ENCODE results near the gene RAPGEF6.
"Not testable (repeated sequence)": the region's sequence is repeated elsewhere in the genome, so short reads cannot be mapped to it uniquely, and the experiment has no call there.

The RAPGEF6 gene

DNA sequence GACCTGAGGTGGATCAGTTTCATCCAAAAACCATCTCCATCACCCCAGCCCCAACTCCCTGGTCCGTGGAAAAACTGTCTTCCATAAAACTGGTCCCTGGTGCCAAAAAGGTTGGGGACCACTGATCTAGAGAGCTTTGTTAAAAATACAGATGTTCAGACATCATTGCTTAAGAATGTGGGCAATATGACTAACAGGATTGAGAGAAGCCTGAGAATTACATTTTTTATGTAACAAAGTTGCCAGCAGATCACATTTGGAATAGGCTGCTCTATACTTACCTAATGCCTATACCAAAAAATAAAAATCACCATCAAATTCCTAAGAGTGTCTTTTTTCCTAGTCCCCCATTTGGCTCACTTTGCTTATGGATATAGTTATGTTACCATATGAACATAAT lies 143.3 kb downstream of the RAPGEF6 start:
- DNase-seq = no peak

- DNase-seq = no peak
These were observed 146.6 kb downstream of the RAPGEF6 start for GRCh38 chr5:131488463-131488862.

GRCh38 chr5:131487371-131487770 lies 147.7 kb downstream of the RAPGEF6 start:
- not testable (repeated sequence) for DNase-seq

DNA sequence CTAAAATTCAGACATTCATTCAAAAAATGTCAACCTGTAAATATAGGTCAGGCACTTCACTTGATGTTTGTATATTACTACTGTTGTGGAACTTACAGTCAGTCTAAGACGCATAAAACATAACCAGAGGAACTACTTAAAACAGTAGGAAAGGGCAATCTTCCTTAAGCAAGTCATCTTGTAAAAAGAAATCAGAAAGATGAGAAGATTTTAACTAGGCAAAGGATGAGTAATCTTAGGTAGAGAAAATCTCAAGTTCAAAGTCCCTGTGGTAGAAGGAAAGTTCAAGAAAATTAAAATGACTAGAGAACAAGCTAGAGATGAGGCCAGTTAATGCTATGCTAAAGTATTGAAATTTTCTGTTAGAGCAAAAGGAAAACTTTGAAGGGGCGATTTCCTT lies 152.4 kb downstream of the RAPGEF6 start:
- DNase-seq = no peak

- no peak for DNase-seq
These were observed 153.5 kb downstream of the RAPGEF6 start for GRCh38 chr5:131481569-131481968.

- no peak for DNase-seq
These were observed 159.5 kb downstream of the RAPGEF6 start for GRCh38 chr5:131475541-131475941.

- DNase-seq = no peak
These were observed 161.3 kb downstream of the RAPGEF6 start for GRCh38 chr5:131473731-131474130.

DNA sequence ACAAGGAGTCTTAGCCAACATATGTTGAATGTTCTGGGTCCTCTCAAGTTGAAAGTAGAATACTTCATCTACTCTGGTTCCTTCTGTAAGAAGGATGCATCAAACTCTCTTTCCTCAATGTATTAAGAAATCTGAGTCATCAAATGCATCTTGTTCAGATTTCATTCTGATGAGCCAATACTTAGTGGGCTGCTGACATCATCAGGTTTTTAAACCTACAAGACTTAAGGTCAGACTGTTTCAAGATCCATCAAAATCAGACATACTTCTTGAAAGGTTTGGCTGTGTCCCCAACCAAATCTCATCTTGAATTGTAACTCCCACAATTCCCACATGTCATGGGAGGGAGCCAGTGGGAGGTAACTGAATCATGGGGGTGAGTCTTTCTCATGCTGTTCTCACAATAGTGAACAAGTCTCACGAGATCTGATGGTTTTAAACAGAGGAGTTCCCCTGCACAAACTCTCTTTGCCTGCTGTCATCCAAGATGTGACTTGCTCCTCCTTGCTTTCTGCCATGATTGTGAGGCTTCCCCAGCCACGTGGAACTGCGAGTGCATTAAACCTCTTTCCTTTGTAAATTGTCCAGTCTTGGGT lies 168.8 kb downstream of the RAPGEF6 start:
- DNase-seq = no peak

DNA sequence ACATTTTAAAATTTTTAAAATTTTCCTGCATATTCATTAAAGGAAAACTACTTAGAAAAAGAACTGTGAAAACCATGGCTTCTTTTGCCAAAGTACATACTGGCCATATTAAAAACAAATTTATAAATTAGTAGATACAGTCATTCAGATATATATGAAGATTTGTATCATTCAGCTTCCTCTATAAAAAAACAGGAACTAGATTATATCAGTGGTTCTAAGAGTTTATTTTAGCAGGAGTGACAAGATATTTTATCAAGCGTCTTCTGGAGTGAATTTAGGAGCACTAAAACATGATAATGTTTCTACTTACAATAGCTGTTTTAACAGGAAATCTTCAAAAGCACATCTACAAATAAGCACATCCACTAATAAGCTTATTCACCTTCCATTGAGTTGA lies 171.4 kb downstream of the RAPGEF6 start:
- DNase-seq = no peak

DNA sequence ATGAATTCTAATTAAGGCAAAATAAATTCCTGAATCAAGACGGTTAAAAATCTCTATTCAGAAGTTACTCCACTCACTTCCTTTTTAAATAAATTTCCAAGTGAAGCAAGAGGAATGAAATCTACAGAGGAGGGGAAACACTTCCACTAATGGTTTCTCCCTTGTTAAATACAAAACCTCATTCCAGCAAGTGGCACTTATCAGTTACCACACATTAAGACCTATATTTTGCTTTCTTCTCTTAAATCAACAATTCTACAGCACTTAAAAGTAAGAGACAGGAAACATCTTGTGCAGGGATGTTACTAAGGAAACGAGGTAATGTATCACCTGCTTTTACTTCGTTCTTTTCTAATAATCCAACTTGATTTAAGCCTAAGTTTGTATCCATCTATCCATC lies 172.6 kb downstream of the RAPGEF6 start:
- no peak for DNase-seq

DNA sequence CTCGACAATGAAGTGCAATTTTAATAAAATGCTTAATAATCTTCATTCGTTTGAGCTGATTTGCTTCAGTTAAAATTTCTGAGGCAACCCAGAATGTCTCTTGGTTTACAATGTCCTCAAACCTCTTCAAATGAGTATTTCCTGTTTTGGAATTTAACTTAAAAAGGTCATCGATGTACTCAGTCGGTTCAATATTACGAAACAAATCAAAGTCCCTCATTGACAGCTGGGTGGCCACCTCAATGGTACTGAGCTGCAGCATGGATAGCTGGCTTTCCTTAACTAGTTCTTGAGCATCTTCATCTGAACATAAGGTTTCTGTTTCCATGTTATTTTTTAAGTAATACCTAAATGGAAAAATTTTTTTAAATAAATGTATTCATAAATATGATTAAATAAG lies 173.3 kb downstream of the RAPGEF6 start:
- no peak for DNase-seq

DNA sequence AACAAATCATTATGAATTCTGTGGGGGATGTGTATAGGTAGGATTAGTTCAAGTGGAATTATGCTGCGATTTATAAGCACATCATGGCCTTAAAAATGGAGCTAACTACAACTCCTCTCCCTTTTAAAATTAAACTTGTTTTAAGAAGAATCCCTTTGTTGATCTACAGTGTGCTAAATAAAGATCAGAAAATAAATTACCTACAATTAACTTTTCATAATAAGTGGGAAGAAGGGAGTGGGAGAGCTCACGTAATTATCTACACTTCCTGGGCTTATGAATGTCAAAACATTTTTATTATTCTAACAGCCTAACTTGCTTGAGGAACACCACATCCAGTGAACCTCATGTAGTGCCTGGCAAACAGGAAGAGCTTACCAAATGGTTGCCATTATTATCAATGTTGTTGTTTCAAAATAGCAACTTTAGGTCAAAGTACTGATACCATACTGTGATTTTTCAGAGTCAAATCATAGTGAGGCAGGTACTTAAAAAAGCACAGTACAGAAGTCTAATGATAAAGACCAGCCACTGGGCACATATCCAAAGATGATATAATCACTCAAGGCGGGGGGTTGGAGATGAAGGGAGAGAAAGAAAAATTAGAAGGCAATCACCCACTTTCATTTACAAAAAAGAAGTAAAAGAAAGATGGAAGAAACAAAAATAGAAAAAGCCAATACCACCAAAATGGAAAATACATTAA lies 174.0 kb downstream of the RAPGEF6 start:
- DNase-seq = no peak

DNA sequence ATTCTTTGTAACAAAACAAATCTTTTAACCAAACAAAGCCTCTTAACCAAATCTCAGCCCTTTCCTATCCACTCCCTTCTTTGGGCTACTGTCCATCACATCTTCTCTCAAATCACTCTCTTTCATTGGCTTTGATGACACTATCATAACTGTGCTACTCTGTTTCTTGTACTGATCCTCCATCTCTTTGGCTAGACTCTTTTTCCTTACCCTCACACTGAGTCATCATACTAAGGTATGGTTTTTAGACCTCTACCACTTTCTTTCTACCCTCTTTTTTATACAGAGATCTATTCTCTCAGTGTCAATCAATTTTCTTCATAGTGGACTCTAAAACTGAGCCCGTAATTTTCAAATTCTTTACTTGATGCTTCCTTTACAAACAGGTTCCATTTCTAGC lies 174.9 kb downstream of the RAPGEF6 start:
- DNase-seq = no peak

DNA sequence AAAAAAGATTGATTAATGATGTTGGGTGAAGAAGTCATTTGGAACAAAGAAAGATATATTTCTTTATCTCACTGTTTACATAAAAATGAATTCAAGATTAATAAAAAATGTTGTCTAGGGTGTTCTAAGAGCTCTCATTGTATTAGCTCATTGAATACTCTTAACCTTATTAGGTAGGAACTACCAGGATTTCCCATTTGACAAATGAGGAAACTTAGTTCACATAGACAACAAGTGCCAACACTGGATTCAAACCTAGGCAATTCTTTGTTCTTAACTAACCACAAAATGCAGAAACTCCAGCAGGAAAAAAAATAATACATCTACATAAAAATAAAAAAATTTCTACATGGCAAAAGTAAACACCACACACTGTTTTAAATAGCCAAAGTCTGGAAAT lies 175.8 kb downstream of the RAPGEF6 start:
- DNase-seq = no peak

- DNase-seq = no peak
These were observed 177.8 kb downstream of the RAPGEF6 start for GRCh38 chr5:131457193-131457592.

DNA sequence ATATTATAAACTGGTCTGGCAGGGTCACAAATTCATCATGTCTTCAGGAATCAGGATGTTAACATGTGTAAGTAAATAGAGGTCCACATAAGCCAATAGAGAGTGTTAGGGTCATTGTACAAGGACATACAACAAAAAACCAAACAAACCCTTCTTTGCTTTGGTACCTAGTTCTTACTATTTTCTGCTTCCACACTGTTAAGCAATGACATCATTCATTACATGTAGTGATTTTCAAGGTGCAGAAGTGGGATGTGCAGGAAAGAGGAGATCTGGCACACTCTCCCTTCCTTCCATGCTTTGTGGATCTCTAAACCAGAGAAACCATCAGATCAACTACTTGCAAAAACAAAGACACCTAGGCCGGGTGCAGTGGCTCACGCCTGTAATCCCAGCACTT lies 184.1 kb downstream of the RAPGEF6 start:
- no peak for DNase-seq

- no peak for DNase-seq
These were observed 193.8 kb downstream of the RAPGEF6 start for GRCh38 chr5:131441184-131441583.

DNA sequence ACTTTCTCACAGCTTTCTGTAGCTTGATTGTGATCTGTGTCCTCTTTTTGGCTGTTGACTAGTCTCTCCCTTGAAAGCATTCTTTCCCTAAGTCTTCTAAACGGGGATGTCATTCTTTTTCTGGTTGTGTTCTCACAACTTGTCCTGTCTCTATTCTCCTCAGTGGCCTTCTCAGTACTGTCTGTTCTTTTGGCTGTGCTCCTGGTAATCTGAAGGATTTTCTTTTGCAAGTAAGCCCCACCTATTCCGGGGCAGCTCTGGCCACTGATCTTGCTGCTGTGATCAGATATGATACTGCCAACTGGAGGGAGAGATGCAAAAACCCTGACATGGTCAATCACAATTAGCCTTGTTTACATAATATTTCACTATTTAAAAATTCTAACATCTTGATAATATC lies 198.9 kb downstream of the RAPGEF6 start:
- DNase-seq = no peak

- DNase-seq = no peak
These were observed 201.9 kb downstream of the RAPGEF6 start for GRCh38 chr5:131433109-131433508.

DNA sequence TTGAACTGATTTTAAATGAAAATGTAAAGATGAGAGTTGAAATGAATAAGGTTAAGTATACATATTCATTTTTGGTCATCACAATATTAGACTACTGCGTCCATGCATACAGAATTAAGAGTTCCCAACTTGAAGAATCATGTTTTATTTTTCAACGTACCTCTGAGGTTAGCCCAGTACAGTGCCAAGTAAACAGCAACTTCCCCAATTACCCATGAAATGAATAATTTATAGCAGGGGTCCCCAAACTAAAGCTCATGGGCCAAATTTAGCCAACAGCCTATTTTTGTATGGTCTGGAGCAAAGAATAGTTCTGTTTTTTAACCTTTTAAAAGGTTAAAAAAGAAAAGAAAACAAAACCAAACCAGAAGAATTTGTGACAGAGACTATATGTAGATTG lies 203.2 kb downstream of the RAPGEF6 start:
- no peak for DNase-seq

- no peak for DNase-seq
These were observed 204.2 kb downstream of the RAPGEF6 start for GRCh38 chr5:131430794-131431193.

DNA sequence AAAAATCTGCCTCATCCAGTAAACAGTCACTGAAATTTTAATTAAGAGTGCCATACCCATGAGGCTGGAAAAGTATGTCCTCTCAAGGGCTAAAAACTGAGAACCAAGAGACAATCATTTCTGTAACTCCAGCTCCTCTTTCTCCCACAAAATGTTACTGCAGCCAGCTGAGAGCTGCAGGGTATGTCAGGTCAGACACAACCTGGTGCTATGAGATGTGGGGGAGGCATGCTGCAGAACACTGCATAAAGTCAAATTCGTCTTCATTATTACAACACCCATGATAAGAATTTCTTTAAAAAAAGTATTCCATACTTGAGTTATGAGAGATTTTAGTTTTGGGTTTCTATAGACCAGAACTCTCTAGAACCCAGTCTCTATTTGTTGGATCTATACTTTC lies 209.0 kb downstream of the RAPGEF6 start:
- no peak for DNase-seq

DNA sequence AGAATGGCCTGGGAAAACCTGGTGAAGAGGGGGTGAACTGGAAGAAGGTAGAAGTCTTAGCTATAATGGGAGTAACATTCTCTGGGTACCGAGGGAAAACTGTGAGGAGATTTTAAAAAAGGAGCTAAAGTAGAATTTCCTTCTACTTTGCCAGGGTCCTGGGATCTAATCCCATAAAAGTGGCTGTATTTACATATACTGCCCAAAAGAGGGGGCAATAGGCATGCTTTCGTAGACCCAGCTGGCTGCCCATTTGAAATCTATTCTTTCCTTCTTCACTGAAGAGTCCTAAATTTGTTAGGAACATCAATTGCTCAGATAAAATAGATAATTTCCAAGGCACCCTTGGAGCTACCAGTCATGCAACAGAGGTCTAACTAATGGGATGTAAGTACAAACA lies 212.0 kb downstream of the RAPGEF6 start:
- DNase-seq = no peak

- DNase-seq = no peak
These were observed 215.2 kb downstream of the RAPGEF6 start for GRCh38 chr5:131419877-131420276.

GRCh38 chr5:131418846-131419245 lies 216.2 kb downstream of the RAPGEF6 start:
- DNase-seq = no peak

Data from CD4-positive, alpha-beta T cell treated with Interleukin-17A for 4 hours (primary cell).